Colonic mucosa (tissue), 4 donors: ENCODE results near the gene SPPL3. TPM values are rescaled to one million over a fixed set of nuclear protein-coding genes. Genes with fewer than 3 reads are reported as not detected.

Source experiments
- DNase-seq: peaks from one replicate; pipeline ENCODE4 v3.0.0-alpha.2; 2020
- H3K27ac ChIP-seq: fragments of 200-600 bp; one replicate; pipeline ENCODE4 v1.8.0; 2021
- H3K27me3 ChIP-seq: fragments of 200-600 bp; one replicate; pipeline ENCODE4 v1.8.0; 2021
- H3K36me3 ChIP-seq: fragments of 200-600 bp; one replicate; pipeline ENCODE4 v1.8.0; 2021
- H3K4me1 ChIP-seq: fragments of 200-600 bp; one replicate; pipeline ENCODE4 v1.8.0; 2021; ENCODE audit warnings: mild to moderate bottlenecking
- H3K4me3 ChIP-seq: fragments of 200-600 bp; one replicate; pipeline ENCODE4 v1.8.0; 2021
- H3K9ac ChIP-seq, 2 donors: one replicate each; pipeline ENCODE4 v1.7.0; 2013; ENCODE audit warnings: control low read depth in 2 of 2, low read depth in 2 of 2, low read length in 2 of 2
- H3K9me3 ChIP-seq: fragments of 200-600 bp; one replicate; pipeline ENCODE4 v1.8.0; 2021
- intact Hi-C: fragments of 100-400 bp; cut with DNase I; formaldehyde crosslinking; loops from one replicate; pipeline ENCODE4 v1.14.1; 2022
- total RNA-seq, 2 donors: library from RNA; stranded (reverse); fragmentation: NEBNext Ultra II Directional in 1 of 2; extraction: Animal tissue kit (Norgen Biotek cat#: 25700) in 1 of 2; gene quantifications; one replicate each; pipeline ENCODE4 v1.2.1, GENCODE V29; 2021
- TF ChIP-seq, protein P1 (sequence below): fragments of 200-600 bp; IDR thresholded peaks from one replicate; pipeline ENCODE4 v1.8.0; 2022; ENCODE audit warnings: antibody characterized with exemption, mild to moderate bottlenecking
- donor health status: healthy.
- donor health status: DM: no; HTN: no; CAD: no.
- donor health status: DM: no; HTN: no; CAD: no.

SPPL3 gene
- total RNA-seq, 2 donors from 2014 or later, result 44.7 to 55.2 TPM

DNA sequence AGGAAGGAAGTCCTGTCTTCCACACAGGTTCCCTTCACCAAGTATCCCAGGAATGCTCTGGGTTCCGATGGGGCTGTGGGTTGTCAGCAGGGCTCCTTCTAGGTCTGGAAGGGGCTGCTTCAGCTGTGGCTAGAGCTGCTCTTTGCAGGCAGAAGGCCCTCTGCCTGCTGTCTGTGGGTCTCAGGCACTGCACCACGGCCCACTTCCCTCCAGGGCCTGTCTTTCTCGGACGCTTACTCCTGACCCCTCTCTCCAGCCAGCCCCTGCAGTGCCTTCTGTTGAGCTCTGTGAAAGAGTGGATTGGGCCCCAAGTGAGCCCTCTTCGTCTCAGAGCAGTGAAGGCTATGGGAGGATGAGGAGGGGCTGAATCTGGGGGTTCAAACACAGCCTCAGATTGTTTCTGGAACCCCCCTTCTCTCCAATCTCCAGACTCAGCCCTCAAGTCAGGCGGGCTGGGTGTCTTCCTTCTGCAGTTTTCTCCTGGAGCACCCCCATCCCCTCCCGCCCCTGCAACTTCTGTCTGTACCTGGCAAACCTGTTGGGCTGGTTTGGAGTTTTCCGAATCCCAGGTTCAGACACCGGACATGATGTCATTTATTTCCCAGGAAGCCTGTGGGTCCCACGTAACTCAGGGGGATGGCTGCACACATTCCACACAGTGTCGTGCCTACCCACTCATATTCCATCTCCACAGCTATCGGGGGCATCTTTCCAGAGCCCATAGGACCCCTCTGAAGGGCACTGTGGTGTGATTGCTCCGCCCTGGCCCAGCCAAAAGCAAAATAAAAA lies 24.9 kb upstream of the SPPL3 start:
- Histone ChIP-seq H3K4me3 (no peak overlapping the region), H3K9ac (no peak overlapping the region), H3K27me3 (no peaks in the 10 kb centered on the region), H3K27ac (no peak overlapping the region), H3K36me3 (no peaks in the 10 kb centered on the region), H3K9me3 (no peaks in the 10 kb centered on the region), H3K4me1 (no peaks in the 10 kb centered on the region)
- intact Hi-C loops, result no loop called here
- TF ChIP-seq, protein P1, sequence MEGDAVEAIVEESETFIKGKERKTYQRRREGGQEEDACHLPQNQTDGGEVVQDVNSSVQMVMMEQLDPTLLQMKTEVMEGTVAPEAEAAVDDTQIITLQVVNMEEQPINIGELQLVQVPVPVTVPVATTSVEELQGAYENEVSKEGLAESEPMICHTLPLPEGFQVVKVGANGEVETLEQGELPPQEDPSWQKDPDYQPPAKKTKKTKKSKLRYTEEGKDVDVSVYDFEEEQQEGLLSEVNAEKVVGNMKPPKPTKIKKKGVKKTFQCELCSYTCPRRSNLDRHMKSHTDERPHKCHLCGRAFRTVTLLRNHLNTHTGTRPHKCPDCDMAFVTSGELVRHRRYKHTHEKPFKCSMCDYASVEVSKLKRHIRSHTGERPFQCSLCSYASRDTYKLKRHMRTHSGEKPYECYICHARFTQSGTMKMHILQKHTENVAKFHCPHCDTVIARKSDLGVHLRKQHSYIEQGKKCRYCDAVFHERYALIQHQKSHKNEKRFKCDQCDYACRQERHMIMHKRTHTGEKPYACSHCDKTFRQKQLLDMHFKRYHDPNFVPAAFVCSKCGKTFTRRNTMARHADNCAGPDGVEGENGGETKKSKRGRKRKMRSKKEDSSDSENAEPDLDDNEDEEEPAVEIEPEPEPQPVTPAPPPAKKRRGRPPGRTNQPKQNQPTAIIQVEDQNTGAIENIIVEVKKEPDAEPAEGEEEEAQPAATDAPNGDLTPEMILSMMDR, result no peak
- peak; percentile 81 for DNase-seq

DNA sequence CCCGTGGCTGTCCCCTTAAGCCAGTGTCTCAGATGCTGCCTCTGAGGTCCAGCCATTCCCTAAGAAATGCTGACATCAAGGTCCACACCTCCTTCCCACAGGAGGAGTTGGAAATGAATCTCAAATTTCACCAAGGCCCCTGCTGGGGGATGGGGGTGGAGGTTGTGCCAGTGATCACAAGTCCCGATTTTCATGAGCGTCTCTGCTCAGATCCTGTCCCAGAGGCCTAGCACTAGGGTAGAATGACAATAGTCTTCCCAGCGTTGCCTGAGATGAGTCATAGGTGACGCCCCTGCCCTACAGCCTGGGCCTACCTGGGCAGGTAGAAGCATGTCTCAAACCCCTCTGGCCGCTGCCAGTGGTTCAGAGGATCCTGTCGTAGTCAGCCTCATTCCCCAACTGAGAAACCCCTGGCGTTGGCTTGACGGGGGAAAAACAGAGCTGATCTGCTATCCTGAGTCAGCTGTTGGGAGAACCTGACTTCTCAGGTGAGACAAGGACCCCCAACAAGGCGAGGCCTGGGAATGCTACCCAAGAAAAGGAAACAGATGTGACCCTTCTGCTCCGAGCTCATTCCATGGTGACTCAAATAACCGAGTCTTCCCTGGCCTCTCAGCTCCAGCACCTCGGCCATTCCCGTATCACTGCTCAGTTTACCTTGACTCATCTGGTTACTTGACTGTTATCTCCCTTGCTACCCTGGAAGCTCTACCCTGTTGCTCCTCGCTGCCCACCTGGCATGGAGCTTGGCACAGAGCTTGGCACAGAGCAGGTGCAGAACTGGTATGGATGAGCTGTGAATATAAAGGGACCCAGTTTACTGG lies 21.8 kb upstream of the SPPL3 start:
- no peak for DNase-seq
- Histone ChIP-seq H3K4me1 (no peaks in the 10 kb centered on the region), H3K4me3 (no peak overlapping the region), H3K9ac (no peak overlapping the region), H3K9me3 (no peaks in the 10 kb centered on the region), H3K27ac (no peak overlapping the region), H3K27me3 (no peaks in the 10 kb centered on the region), H3K36me3 (no peaks in the 10 kb centered on the region)
- intact Hi-C loops, result no loop called here
- TF ChIP-seq, protein P1, result no peak

DNA sequence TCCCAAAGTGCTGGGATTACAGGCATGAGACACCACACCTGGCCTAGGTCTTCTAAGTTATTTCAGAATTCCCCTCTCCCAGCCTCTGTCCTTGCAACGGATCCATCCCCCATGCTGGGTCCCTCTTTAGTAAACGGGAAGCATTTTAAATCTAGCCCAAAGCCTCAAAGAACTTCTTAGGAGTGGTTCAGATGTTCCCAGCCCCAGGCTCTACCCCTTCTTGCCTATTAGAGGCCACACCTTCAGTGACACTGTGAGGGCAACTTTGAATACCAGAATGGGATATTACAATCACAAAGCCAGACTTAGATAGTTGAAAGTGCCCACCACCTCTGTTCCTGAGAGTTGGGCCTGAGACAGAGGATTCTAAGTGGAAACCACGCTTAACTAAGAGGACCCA lies 18.1 kb upstream of the SPPL3 start:
- Histone ChIP-seq H3K27ac (no peak overlapping the region), H3K4me1 (no peaks in the 10 kb centered on the region), H3K27me3 (no peaks in the 10 kb centered on the region), H3K9ac (no peak overlapping the region), H3K36me3 (no peaks in the 10 kb centered on the region), H3K4me3 (no peak overlapping the region), H3K9me3 (no peaks in the 10 kb centered on the region)
- intact Hi-C loops, result no loop called here
- no peak for DNase-seq
- TF ChIP-seq, protein P1, result no peak

DNA sequence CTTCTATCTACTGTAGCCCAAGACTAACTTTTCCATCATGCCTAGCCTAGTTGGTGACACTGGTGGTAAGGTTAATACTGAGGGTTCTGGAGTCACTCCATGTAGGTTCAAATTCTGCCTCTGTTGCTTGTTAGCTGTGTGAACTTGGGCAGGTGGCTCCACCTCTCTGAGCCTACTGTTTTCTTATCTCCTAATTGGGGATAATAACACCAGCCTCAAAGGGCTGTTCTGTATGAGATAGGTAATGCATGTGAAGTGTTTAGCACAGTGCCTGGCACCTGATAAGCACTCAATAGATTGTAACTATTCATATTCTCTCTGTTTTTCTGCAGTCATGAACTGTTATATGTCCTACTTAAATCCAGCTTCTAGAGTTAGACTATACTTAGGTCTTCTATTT lies 17.5 kb upstream of the SPPL3 start:
- TF ChIP-seq, protein P1, result no peak
- Histone ChIP-seq H3K27me3 (no peaks in the 10 kb centered on the region), H3K9me3 (no peaks in the 10 kb centered on the region), H3K4me3 (no peak overlapping the region), H3K9ac (no peak overlapping the region), H3K27ac (no peak overlapping the region), H3K4me1 (no peaks in the 10 kb centered on the region), H3K36me3 (no peaks in the 10 kb centered on the region)
- intact Hi-C loops, result no loop called here
- DNase-seq, result no peak

DNA sequence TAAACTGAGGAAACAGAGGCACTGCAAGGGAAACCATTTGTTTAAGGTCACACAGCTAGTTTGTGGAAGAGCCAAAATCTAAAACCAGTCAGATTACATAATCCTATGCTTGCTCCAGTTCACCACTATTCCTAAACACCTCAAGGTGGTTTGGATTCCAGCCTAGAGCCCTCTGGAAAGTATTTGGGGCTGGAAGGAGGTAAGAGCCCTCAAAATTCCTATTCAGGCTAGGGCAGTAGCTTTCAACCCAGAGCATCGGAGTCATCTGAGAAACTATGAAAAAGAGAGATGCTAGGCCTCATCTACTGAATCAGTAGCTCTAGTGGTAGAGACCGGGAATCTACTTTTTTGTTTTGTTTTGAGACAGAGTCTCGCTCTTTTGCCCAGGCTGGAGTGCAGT lies 16.0 kb upstream of the SPPL3 start:
- Histone ChIP-seq H3K27ac (no peak overlapping the region), H3K27me3 (no peaks in the 10 kb centered on the region), H3K9me3 (no peaks in the 10 kb centered on the region), H3K4me1 (no peaks in the 10 kb centered on the region), H3K36me3 (no peaks in the 10 kb centered on the region), H3K9ac (no peak overlapping the region), H3K4me3 (no peak overlapping the region)
- no peak for DNase-seq
- TF ChIP-seq, protein P1, result no peak
- intact Hi-C loops, result no loop called here
